ENCODE data around the gene SNAPIN.
"Not testable (repeated sequence)": the region's sequence is repeated elsewhere in the genome, so short reads cannot be mapped to it uniquely, and the experiment has no call there.

SNAPIN gene

DNA sequence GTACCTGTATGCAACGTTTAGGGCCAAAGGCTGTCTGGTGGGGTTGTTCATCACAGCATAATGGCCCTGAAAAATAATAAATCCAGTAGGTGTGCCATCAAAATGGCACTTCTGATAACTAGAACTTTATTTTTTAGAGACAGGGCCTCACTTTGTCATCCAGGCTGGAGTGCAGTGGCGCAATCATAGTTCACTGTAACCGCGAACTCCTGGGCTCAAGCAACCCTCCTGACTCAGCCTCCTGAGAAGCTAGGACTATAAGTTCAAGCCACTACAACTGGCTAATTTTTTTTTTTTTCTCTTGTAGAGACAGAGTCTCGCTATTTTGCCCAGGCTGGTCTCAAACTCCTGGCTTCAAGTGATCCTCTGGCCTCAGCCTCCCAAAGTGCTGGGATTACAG, 4.7 kb downstream of the SNAPIN start:
- WGBS (ENCODE audit: insufficient coverage) = 83% methylated on average over 4 of the region's 5 CpGs
- DNase-seq = no peak
- Histone ChIP-seq H3K27me3 (replicated peaks in 2 of 5; ENCODE audit: control insufficient read depth in 4 of 5, insufficient read depth in 5 of 5, low read length in 4 of 5) (no peaks in the 10 kb centered on the region), H3K4me1 (ENCODE audit: control extremely low read depth in 1 of 4, control insufficient read depth in 4 of 4, insufficient read depth in 4 of 4, low read length in 3 of 4) (peaks cover 3 to 13% (median 10%) of the 10 kb centered on the region in 4 experiments), H3K9me3 (ENCODE audit: control extremely low read depth in 1 of 5, control insufficient read depth in 4 of 5, insufficient read depth in 2 of 5, low read depth in 1 of 5, low read length in 4 of 5) (no peaks in the 10 kb centered on the region), H3K4me3 (ENCODE audit: control insufficient read depth in 1 of 7, extremely low read depth in 1 of 7, insufficient read depth in 4 of 7, low read depth in 2 of 7, low read length in 6 of 7) (no peak overlapping the region), H3K27ac (ENCODE audit: insufficient read depth in 1 of 2, low read depth in 1 of 2, low read length in 2 of 2, poor library complexity in 1 of 2, severe bottlenecking in 2 of 2) (no peak overlapping the region), H3K36me3 (ENCODE audit: control insufficient read depth in 4 of 4, insufficient read depth in 4 of 4, low read length in 3 of 4) (peaks cover 29 to 75% (median 58%) of the 10 kb centered on the region in 4 experiments)
- POLR2A ChIA-PET = no interaction called here
- CTCF ChIA-PET = no interaction called here

DNA sequence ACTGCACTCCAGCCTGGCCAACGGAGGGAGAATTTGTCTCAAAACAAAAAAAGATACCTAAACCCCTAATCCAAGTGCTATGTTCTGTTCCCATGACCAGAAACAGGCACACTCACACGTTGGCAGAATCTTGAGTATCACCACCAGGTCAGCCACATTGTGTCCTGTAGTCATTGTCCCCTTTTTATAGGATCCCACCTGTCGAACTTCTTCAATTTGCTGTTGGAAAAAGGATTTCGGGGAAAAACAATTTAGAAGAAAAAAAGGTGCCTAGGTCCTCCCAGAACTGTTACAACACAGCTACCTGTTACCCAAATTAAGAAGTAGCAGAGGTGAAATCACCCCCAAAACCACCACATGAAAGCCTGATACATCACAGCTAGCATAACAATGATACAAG, 8.9 kb downstream of the SNAPIN start:
- H3K27me3 ChIP-seq (replicated peaks in 2 of 5; ENCODE audit: control insufficient read depth in 4 of 5, insufficient read depth in 5 of 5, low read length in 4 of 5) = no peaks in the 10 kb centered on the region
- peaks cover 4 to 13% (median 10%) of the 10 kb centered on the region in 4 experiments for H3K4me1 ChIP-seq (ENCODE audit: control extremely low read depth in 1 of 4, control insufficient read depth in 4 of 4, insufficient read depth in 4 of 4, low read length in 3 of 4)
- 96% methylated on average over 2 of the region's 4 CpGs for WGBS (ENCODE audit: insufficient coverage)
- no peaks in the 10 kb centered on the region for H3K9me3 ChIP-seq (ENCODE audit: control extremely low read depth in 1 of 5, control insufficient read depth in 4 of 5, insufficient read depth in 2 of 5, low read depth in 1 of 5, low read length in 4 of 5)
- H3K36me3 ChIP-seq (ENCODE audit: control insufficient read depth in 4 of 4, insufficient read depth in 4 of 4, low read length in 3 of 4) = peaks cover 28 to 73% (median 50%) of the 10 kb centered on the region in 4 experiments
- no peak overlapping the region for H3K27ac ChIP-seq (ENCODE audit: insufficient read depth in 1 of 2, low read depth in 1 of 2, low read length in 2 of 2, poor library complexity in 1 of 2, severe bottlenecking in 2 of 2)
- ChIA-PET POLR2A (no interaction called here), CTCF (interaction anchor here (2.1 kb wide), 1 partner anchor 33 kb away, joined by 5 read pairs; the partner anchor contains the start of gene CHTOP)
- H3K4me3 ChIP-seq (ENCODE audit: control insufficient read depth in 1 of 7, extremely low read depth in 1 of 7, insufficient read depth in 4 of 7, low read depth in 2 of 7, low read length in 6 of 7) = no peak overlapping the region
- no peak for DNase-seq

DNA sequence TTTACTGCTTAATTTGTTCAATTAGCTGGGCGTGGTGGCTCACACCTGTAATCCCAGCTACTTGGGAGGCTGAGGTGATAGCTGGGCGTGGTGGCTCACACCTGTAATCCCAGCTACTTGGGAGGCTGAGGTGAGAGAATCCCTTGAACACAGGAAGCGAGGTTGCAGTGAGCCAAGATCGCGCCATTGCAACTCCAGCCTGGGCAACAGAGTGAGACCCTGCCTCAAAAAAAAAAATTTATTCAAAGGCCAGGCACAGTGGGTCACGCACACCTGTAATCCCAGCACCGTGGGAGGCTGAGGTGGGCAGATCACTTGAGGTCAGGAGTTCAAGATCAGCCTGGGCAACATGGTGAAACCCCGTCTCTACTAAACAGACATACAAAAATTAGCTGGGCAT, 10.2 kb downstream of the SNAPIN start:
- Histone ChIP-seq H3K4me3 (ENCODE audit: control insufficient read depth in 1 of 7, extremely low read depth in 1 of 7, insufficient read depth in 4 of 7, low read depth in 2 of 7, low read length in 6 of 7) (peak overlapping the region in 1 of 7 experiments; percentile 6), H3K36me3 (ENCODE audit: control insufficient read depth in 4 of 4, insufficient read depth in 4 of 4, low read length in 3 of 4) (peaks cover 25 to 62% (median 39%) of the 10 kb centered on the region in 4 experiments), H3K4me1 (ENCODE audit: control extremely low read depth in 1 of 4, control insufficient read depth in 4 of 4, insufficient read depth in 4 of 4, low read length in 3 of 4) (peaks cover 4 to 13% (median 10%) of the 10 kb centered on the region in 4 experiments)
- DNase-seq; H3K27ac ChIP-seq (ENCODE audit: insufficient read depth in 1 of 2, low read depth in 1 of 2, low read length in 2 of 2, poor library complexity in 1 of 2, severe bottlenecking in 2 of 2); H3K27me3 ChIP-seq (replicated peaks in 2 of 5; ENCODE audit: control insufficient read depth in 4 of 5, insufficient read depth in 5 of 5, low read length in 4 of 5); POLR2A ChIA-PET; H3K9me3 ChIP-seq (ENCODE audit: control extremely low read depth in 1 of 5, control insufficient read depth in 4 of 5, insufficient read depth in 2 of 5, low read depth in 1 of 5, low read length in 4 of 5): not testable (repeated sequence)
- 97% methylated on average over 7 of the region's 8 CpGs for WGBS (ENCODE audit: insufficient coverage)
- CTCF ChIA-PET = interaction anchor here (1.0 to 1.5 kb wide), 2 partner anchors 40 to 80 kb away, joined by 3 to 4 read pairs; partner anchors contain the start of gene S100A1

DNA sequence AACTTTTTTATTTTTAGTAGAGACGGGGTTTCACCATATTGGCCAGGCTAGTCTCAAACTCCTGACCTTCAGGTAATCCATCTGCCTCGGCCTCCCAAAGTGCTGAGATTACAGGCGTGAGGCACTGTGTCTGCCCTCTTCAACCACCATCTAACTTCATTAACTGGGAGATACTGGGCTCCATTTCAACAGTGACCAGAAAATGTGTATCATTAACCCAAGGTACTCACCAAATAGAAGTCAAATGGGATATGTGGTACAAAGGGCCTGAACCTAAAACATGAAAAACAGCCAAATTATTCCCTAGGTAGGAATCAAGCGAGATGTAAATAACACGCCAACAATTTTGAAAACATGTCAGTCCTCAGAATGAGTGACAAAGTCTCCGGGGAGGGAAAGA, 11.1 kb downstream of the SNAPIN start:
- ChIA-PET POLR2A (no interaction called here), CTCF (interaction anchor here (1.5 kb wide), 1 partner anchor 79 kb away, joined by 4 read pairs; no protein-coding TSS in a partner anchor)
- WGBS (ENCODE audit: insufficient coverage) = 100% methylated on average over 4 of the region's 6 CpGs
- H3K27me3 ChIP-seq (replicated peaks in 2 of 5; ENCODE audit: control insufficient read depth in 4 of 5, insufficient read depth in 5 of 5, low read length in 4 of 5) = no peaks in the 10 kb centered on the region
- H3K4me3 ChIP-seq (ENCODE audit: control insufficient read depth in 1 of 7, extremely low read depth in 1 of 7, insufficient read depth in 4 of 7, low read depth in 2 of 7, low read length in 6 of 7) = peak overlapping the region in 6 of 7 experiments; percentile 77 to 99 (median 86)
- DNase-seq = no peak
- peaks cover 4 to 13% (median 10%) of the 10 kb centered on the region in 4 experiments for H3K4me1 ChIP-seq (ENCODE audit: control extremely low read depth in 1 of 4, control insufficient read depth in 4 of 4, insufficient read depth in 4 of 4, low read length in 3 of 4)
- peaks cover 17 to 52% (median 33%) of the 10 kb centered on the region in 4 experiments for H3K36me3 ChIP-seq (ENCODE audit: control insufficient read depth in 4 of 4, insufficient read depth in 4 of 4, low read length in 3 of 4)
- H3K27ac ChIP-seq (ENCODE audit: insufficient read depth in 1 of 2, low read depth in 1 of 2, low read length in 2 of 2, poor library complexity in 1 of 2, severe bottlenecking in 2 of 2) = peak overlapping the region; percentile 95 to 97
- no peaks in the 10 kb centered on the region for H3K9me3 ChIP-seq (ENCODE audit: control extremely low read depth in 1 of 5, control insufficient read depth in 4 of 5, insufficient read depth in 2 of 5, low read depth in 1 of 5, low read length in 4 of 5)

DNA sequence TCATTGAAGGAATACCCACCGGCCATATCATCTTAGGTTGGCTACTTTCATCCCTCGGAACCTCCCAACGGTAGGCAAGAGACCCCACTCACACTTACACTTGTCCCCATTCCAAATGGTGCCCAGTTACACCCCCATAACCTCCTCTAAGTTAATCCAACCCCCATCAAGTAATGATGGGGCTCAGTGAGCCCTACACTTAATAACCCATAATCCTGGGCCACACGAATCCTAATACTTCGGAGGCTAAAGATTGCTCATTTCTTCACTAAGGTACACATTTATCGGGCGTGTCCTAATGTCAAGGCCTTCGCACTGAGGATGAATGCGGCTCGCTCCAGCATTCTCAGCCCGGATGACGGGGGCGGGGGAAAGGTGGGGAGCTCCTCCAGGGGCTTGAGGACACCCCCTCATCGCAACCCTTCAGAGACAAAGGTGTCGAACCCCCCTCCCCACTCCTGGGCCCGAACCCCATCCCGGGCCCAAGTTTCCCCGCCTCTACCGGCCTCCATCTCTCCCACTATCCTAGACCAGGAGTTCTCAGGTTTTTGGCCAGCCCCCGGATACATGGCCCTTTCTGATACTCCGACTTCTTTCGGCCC, 11.9 kb downstream of the SNAPIN start:
- ChIA-PET POLR2A (no interaction called here), CTCF (interaction anchor here (2.0 kb wide), 2 partner anchors 11 to 102 kb away, joined by 5 to 6 read pairs; partner anchors contain the start of gene SNAPIN)
- WGBS (ENCODE audit: insufficient coverage) = 6% methylated on average over 17 of the region's 22 CpGs
- peaks cover 4 to 13% (median 10%) of the 10 kb centered on the region in 4 experiments for H3K4me1 ChIP-seq (ENCODE audit: control extremely low read depth in 1 of 4, control insufficient read depth in 4 of 4, insufficient read depth in 4 of 4, low read length in 3 of 4)
- H3K27me3 ChIP-seq (replicated peaks in 2 of 5; ENCODE audit: control insufficient read depth in 4 of 5, insufficient read depth in 5 of 5, low read length in 4 of 5) = no peaks in the 10 kb centered on the region
- DNase-seq = no peak
- peak overlapping the region; percentile 95 to 97 for H3K27ac ChIP-seq (ENCODE audit: insufficient read depth in 1 of 2, low read depth in 1 of 2, low read length in 2 of 2, poor library complexity in 1 of 2, severe bottlenecking in 2 of 2)
- peak overlapping the region; percentile 59 to 99 (median 85) for H3K4me3 ChIP-seq (ENCODE audit: control insufficient read depth in 1 of 7, extremely low read depth in 1 of 7, insufficient read depth in 4 of 7, low read depth in 2 of 7, low read length in 6 of 7)
- H3K9me3 ChIP-seq (ENCODE audit: control extremely low read depth in 1 of 5, control insufficient read depth in 4 of 5, insufficient read depth in 2 of 5, low read depth in 1 of 5, low read length in 4 of 5) = no peaks in the 10 kb centered on the region
- peaks cover 10 to 45% (median 27%) of the 10 kb centered on the region in 4 experiments for H3K36me3 ChIP-seq (ENCODE audit: control insufficient read depth in 4 of 4, insufficient read depth in 4 of 4, low read length in 3 of 4)

DNA sequence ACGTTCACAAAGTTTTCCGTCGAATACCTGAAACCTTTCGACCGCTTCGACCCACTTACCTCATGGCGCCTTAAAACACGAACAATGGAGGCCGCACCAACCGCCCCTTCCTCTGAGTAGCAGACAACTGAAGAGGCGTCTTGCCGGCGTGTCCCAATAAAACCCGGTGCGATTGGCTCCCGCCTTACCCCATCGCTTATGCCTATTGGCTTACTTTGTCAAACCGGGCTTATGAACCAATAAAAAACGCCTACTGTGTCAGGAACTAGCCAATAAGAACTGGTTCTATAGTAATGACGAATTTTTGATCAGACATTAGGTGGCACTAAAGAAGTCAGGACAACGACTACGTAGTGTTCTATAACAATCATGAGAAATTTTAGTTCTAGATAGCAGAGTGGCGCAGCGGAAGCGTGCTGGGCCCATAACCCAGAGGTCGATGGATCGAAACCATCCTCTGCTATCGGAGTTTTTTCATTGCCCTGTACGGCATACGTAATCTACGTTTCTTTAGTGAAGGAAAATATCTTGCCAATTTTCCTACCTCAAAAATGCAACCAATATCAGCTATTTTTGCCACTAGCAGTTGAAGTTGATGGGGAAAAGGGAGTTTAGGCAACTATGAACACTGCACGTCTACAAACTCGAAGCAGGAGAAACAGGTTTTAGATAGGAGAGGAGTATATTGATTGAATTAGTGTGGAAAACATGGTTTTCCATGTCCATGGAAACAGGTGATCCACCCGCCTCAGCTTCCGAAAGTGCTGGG, 12.5 kb downstream of the SNAPIN start, which contains the start of gene ILF2:
Gene ILF2, minus strand, starts transcription at position 135 of the 769 bp plus-strand sequence. Its CDS starts 71 bp downstream, at position 64.
- WGBS (ENCODE audit: insufficient coverage) = under 1% methylated on average over 32 of the region's 35 CpGs
- no peaks in the 10 kb centered on the region for H3K27me3 ChIP-seq (replicated peaks in 2 of 5; ENCODE audit: control insufficient read depth in 4 of 5, insufficient read depth in 5 of 5, low read length in 4 of 5)
- ChIA-PET POLR2A (interaction anchor here (0.6 kb wide), 1 partner anchor 98 kb away, joined by 4 read pairs; no protein-coding TSS in a partner anchor), CTCF (interaction anchor here (0.9 to 2.0 kb wide), 6 partner anchors 9 to 102 kb away, joined by 3 to 6 read pairs (median 4); partner anchors contain the start of genes S100A14 and SNAPIN)
- peak; percentile 100 for DNase-seq
- peaks cover 10 to 38% (median 23%) of the 10 kb centered on the region in 4 experiments for H3K36me3 ChIP-seq (ENCODE audit: control insufficient read depth in 4 of 4, insufficient read depth in 4 of 4, low read length in 3 of 4)
- peaks cover 4 to 13% (median 10%) of the 10 kb centered on the region in 4 experiments for H3K4me1 ChIP-seq (ENCODE audit: control extremely low read depth in 1 of 4, control insufficient read depth in 4 of 4, insufficient read depth in 4 of 4, low read length in 3 of 4)
- H3K4me3 ChIP-seq (ENCODE audit: control insufficient read depth in 1 of 7, extremely low read depth in 1 of 7, insufficient read depth in 4 of 7, low read depth in 2 of 7, low read length in 6 of 7) = peak within 1 kb of the TSS; percentile 59 to 99 (median 87)
- peak within 1 kb of the TSS; percentile 95 to 97 for H3K27ac ChIP-seq (ENCODE audit: insufficient read depth in 1 of 2, low read depth in 1 of 2, low read length in 2 of 2, poor library complexity in 1 of 2, severe bottlenecking in 2 of 2)
- no peaks in the 10 kb centered on the region for H3K9me3 ChIP-seq (ENCODE audit: control extremely low read depth in 1 of 5, control insufficient read depth in 4 of 5, insufficient read depth in 2 of 5, low read depth in 1 of 5, low read length in 4 of 5)
